ENCODE data around the gene C1orf53. TPM values are rescaled to one million over a fixed set of nuclear protein-coding genes. Genes with fewer than 3 reads are reported as not detected.

Gene C1orf53
- total RNA-seq, 1 donor from 2014 or later = 4.1 TPM

- Mint-ChIP-seq H3K27me3 (ENCODE audit: low read depth) (peaks cover 86% of the 10 kb centered on the region), H3K4me3 (ENCODE audit: unreplicated experiment) (peak overlapping the region; percentile 37), H3K9me3 (ENCODE audit: low read depth) (no peaks in the 10 kb centered on the region), H3K4me1 (ENCODE audit: low read depth) (peaks cover 32% of the 10 kb centered on the region), H3K36me3 (ENCODE audit: low read depth) (peaks cover 8% of the 10 kb centered on the region), H3K27ac (ENCODE audit: unreplicated experiment) (no peak overlapping the region)
- DNase-seq (ENCODE audit: low spot score) = no peak
- no peak for TF ChIP-seq CTCF (IDR thresholded peaks at IDR 0.05)
Measured at GRCh38 chr1:197908716-197909220, 6.3 kb downstream of the C1orf53 start.

GRCh38 chr1:197909384-197909783, 7.0 kb downstream of the C1orf53 start:
- peaks cover 32% of the 10 kb centered on the region for H3K4me1 Mint-ChIP-seq (ENCODE audit: low read depth)
- no peak overlapping the region for H3K27ac Mint-ChIP-seq (ENCODE audit: unreplicated experiment)
- no peak overlapping the region for H3K4me3 Mint-ChIP-seq (ENCODE audit: unreplicated experiment)
- no peak for DNase-seq (ENCODE audit: low spot score)
- TF ChIP-seq CTCF (IDR thresholded peaks at IDR 0.05) = no peak
- H3K36me3 Mint-ChIP-seq (ENCODE audit: low read depth) = peaks cover 8% of the 10 kb centered on the region
- H3K9me3 Mint-ChIP-seq (ENCODE audit: low read depth) = no peaks in the 10 kb centered on the region
- peaks cover 86% of the 10 kb centered on the region for H3K27me3 Mint-ChIP-seq (ENCODE audit: low read depth)

- no peak for TF ChIP-seq CTCF (IDR thresholded peaks at IDR 0.05)
- Mint-ChIP-seq H3K4me1 (ENCODE audit: low read depth) (peaks cover 34% of the 10 kb centered on the region), H3K27me3 (ENCODE audit: low read depth) (peaks cover 89% of the 10 kb centered on the region), H3K36me3 (ENCODE audit: low read depth) (peaks cover 8% of the 10 kb centered on the region), H3K27ac (ENCODE audit: unreplicated experiment) (no peak overlapping the region), H3K4me3 (ENCODE audit: unreplicated experiment) (no peak overlapping the region), H3K9me3 (ENCODE audit: low read depth) (no peaks in the 10 kb centered on the region)
- no peak for DNase-seq (ENCODE audit: low spot score)
Measured at GRCh38 chr1:197910120-197910991, 7.9 kb downstream of the C1orf53 start.

- Mint-ChIP-seq H3K36me3 (ENCODE audit: low read depth) (peaks cover 6% of the 10 kb centered on the region), H3K4me1 (ENCODE audit: low read depth) (peaks cover 42% of the 10 kb centered on the region), H3K9me3 (ENCODE audit: low read depth) (no peaks in the 10 kb centered on the region), H3K27ac (ENCODE audit: unreplicated experiment) (no peak overlapping the region), H3K27me3 (ENCODE audit: low read depth) (peaks cover 89% of the 10 kb centered on the region), H3K4me3 (ENCODE audit: unreplicated experiment) (no peak overlapping the region)
- no peak for DNase-seq (ENCODE audit: low spot score)
- no peak for TF ChIP-seq CTCF (IDR thresholded peaks at IDR 0.05)
Measured at GRCh38 chr1:197911111-197911856, 8.9 kb downstream of the C1orf53 start.
